GM10248 (cell line): ENCODE results near the gene GUCY1A1.

Experiments used
- CTCF ChIA-PET: fragments of 300-600 bp; sonication (Branson Sonifier 250); formaldehyde crosslinking; extraction: SDS; loops from one replicate; lab custom pipeline; 2021; ENCODE audit warnings: antibody characterized with exemption; lab: Yijun Ruan, JAX
- POLR2A ChIA-PET: fragments of 350-650 bp; sonication (Branson Sonifier 250); formaldehyde crosslinking; extraction: SDS; loops from one replicate; lab custom pipeline; 2020; ENCODE audit warnings: antibody characterized with exemption; lab: Yijun Ruan, JAX
- DNase-seq: peaks from one replicate; pipeline ENCODE4 v3.0.0; 2012; ENCODE audit errors: extremely low spot score
- CTCF ChIP-seq: IDR thresholded peaks from 2 replicates; pipeline ENCODE4 v1.5.1; 2012; ENCODE audit warnings: mild to moderate bottlenecking, low read depth; ENCODE audit errors: extremely low read depth, missing control alignments, control extremely low read depth

GUCY1A1 gene

GRCh38 chr4:155735496-155735895 lies 68.8 kb downstream of the GUCY1A1 start:
- ChIA-PET CTCF (interaction anchor here (1.1 to 2.6 kb wide), 3 partner anchors 10 to 20 kb away, joined by 3 to 7 read pairs (median 4); no protein-coding TSS in a partner anchor), POLR2A (no interaction called here)
- no peak for TF ChIP-seq CTCF
- no peak for DNase-seq

GRCh38 chr4:155738548-155738947 lies 71.9 kb downstream of the GUCY1A1 start:
- no peak for DNase-seq
- POLR2A ChIA-PET: no interaction called here
- no peak for TF ChIP-seq CTCF
- CTCF ChIA-PET: interaction anchor here (1.5 kb wide), 1 partner anchor 8 kb away, joined by 3 read pairs; no protein-coding TSS in a partner anchor

GRCh38 chr4:155741546-155741945 lies 74.9 kb downstream of the GUCY1A1 start:
- no peak for DNase-seq
- TF ChIP-seq CTCF: no peak
- POLR2A ChIA-PET: no interaction called here
- CTCF ChIA-PET: interaction anchor here (0.7 to 1.7 kb wide), 4 partner anchors 12 to 32 kb away, joined by 3 to 4 read pairs (median 3); no protein-coding TSS in a partner anchor

- DNase-seq: no peak
- TF ChIP-seq CTCF: no peak
- POLR2A ChIA-PET: no interaction called here
- CTCF ChIA-PET: interaction anchor here (1.4 to 1.7 kb wide), 2 partner anchors 15 to 27 kb away, joined by 3 to 4 read pairs; no protein-coding TSS in a partner anchor
Measured at GRCh38 chr4:155742310-155743015, 75.8 kb downstream of the GUCY1A1 start.

GRCh38 chr4:155745984-155746383 lies 79.3 kb downstream of the GUCY1A1 start:
- no peak for TF ChIP-seq CTCF
- ChIA-PET POLR2A (interaction anchor here (1.0 kb wide), 1 partner anchor 13 kb away, joined by 3 read pairs; the partner anchor contains the start of gene GUCY1B1), CTCF (interaction anchor here (1.4 kb wide), 1 partner anchor 41 kb away, joined by 3 read pairs; no protein-coding TSS in a partner anchor)
- no peak for DNase-seq

- TF ChIP-seq CTCF: no peak
- ChIA-PET CTCF (interaction anchor here (1.7 kb wide), 1 partner anchor 13 kb away, joined by 7 read pairs; no protein-coding TSS in a partner anchor), POLR2A (no interaction called here)
- no peak for DNase-seq
Measured at GRCh38 chr4:155748039-155748438, 81.4 kb downstream of the GUCY1A1 start.
